GM06990 (cell line): ENCODE results near the gene SGIP1.

Experiments
- DNase-seq: peaks from one replicate; pipeline ENCODE4 v3.0.0-alpha.2; 2011; ENCODE audit not compliant: insufficient read length; ENCODE audit errors: extremely low read depth
- H3K27me3 ChIP-seq: replicated peaks from 2 replicates; pipeline ENCODE4 v1.6.0; 2011; ENCODE audit warnings: low read length; ENCODE audit not compliant: control insufficient read depth, insufficient read depth
- H3K36me3 ChIP-seq: 2 replicates; pipeline ENCODE4 v1.5.1; 2011; ENCODE audit warnings: low read length; ENCODE audit not compliant: control insufficient read depth, insufficient read depth
- H3K4me3 ChIP-seq: replicated peaks from 2 replicates; pipeline ENCODE4 v1.5.1; 2011; ENCODE audit warnings: low read depth, mild to moderate bottlenecking, control low read depth, low read length
- TF ChIP-seq, protein P1 (sequence below): IDR thresholded peaks from 2 replicates; pipeline ENCODE4 v1.5.1; 2011; ENCODE audit warnings: low read length, control low read depth, mild to moderate bottlenecking, inconsistent platforms; ENCODE audit not compliant: insufficient read depth, poor library complexity, severe bottlenecking

The SGIP1 gene

DNA sequence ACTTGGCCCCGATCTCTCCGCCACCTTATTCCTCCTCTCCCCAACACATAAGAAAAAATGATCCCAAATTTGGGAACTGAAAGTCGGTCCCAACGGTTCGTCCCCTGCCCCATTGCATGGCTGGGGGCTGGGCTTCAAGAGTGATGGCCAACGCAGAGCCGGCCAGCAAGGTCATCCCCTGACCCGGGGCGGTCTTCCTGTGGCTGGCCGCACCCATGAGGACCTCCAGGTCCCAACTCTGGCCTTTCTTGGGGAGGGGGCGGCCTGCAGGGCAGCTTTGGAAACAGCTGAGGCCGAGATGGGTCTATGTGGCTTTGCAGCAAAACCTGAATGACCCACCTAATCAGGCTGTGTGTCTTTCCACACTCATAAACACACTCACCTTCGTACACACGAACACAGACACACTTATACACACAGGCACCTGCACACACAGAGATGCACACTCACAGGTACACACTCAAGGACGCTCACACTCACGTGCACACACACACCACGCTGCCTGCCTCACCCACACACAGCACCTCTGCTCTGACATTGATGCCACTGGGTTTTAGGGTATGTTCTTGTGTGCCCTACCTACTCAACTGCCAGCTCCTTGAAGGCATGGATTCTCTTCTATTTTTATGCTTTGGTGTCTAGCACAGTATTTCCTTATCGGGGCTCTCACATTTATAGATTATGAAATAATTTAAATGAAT is 218.9 kb downstream of the SGIP1 start:
- no peaks in the 10 kb centered on the region for H3K36me3 ChIP-seq
- TF ChIP-seq, protein P1, sequence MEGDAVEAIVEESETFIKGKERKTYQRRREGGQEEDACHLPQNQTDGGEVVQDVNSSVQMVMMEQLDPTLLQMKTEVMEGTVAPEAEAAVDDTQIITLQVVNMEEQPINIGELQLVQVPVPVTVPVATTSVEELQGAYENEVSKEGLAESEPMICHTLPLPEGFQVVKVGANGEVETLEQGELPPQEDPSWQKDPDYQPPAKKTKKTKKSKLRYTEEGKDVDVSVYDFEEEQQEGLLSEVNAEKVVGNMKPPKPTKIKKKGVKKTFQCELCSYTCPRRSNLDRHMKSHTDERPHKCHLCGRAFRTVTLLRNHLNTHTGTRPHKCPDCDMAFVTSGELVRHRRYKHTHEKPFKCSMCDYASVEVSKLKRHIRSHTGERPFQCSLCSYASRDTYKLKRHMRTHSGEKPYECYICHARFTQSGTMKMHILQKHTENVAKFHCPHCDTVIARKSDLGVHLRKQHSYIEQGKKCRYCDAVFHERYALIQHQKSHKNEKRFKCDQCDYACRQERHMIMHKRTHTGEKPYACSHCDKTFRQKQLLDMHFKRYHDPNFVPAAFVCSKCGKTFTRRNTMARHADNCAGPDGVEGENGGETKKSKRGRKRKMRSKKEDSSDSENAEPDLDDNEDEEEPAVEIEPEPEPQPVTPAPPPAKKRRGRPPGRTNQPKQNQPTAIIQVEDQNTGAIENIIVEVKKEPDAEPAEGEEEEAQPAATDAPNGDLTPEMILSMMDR, result no peak
- no peak overlapping the region; the same call in 1 of the 2 replicates for H3K4me3 ChIP-seq

DNA sequence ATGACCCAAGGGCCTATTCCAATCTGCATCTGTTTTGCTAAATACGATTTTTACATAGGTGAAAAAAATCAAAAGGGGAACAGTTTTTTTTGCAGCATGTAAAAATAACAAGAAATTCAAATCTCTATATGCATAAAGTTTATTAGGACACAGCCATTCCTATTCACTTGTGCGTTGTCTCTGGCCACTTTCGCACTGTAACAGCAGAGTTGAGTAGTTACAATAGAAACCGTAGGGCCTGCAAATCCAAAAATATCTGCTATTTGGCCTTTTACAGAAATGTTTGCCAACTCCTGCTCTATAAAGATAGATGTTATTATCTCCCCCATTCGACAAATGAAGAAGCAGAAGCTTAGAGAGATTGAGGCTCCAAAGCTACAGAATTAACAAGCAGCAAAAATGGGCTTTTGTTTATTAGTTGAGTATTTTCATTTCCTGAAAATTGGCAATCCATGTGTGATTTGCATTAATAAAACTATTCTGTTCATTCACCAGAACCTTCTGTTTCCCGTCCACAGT is 223.8 kb downstream of the SGIP1 start:
- H3K36me3 ChIP-seq, result no peaks in the 10 kb centered on the region
- TF ChIP-seq, protein P1, result no peak
- H3K27me3 ChIP-seq, result peaks cover 2% of the 10 kb centered on the region
- no peak for DNase-seq
- H3K4me3 ChIP-seq, result no peak overlapping the region

More for the DNA sequence above, 218.9 kb downstream of the SGIP1 start:
- H3K27me3 ChIP-seq, result peaks cover 4% of the 10 kb centered on the region
- no peak for DNase-seq

DNA sequence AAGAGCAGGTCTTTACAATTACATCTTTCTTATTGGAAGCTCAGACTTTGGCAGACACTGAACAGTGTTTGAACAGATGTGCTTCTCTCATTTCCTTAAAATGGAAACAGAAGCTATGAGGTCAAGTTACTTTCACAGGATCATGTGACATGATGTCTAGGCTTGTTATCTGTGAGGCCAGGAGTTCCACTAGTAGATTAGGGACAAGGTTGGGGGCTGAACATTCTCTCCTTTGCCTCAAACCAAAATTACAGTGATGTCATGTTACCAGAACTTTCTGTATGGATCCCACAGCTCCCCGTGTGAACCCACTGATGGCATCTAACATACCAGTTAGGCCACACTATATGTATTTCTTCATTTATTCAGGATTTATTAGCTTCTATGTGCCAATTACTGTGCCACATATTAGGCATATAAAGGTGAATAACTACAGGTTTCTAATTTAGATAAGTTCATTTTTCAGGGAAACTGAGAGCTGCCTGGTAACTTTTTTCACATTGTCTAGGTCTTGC is 224.3 kb downstream of the SGIP1 start:
- peak; percentile 38 for DNase-seq
- TF ChIP-seq, protein P1, result no peak
- no peaks in the 10 kb centered on the region for H3K36me3 ChIP-seq
- no peak overlapping the region for H3K4me3 ChIP-seq
- no peaks in the 10 kb centered on the region for H3K27me3 ChIP-seq

DNA sequence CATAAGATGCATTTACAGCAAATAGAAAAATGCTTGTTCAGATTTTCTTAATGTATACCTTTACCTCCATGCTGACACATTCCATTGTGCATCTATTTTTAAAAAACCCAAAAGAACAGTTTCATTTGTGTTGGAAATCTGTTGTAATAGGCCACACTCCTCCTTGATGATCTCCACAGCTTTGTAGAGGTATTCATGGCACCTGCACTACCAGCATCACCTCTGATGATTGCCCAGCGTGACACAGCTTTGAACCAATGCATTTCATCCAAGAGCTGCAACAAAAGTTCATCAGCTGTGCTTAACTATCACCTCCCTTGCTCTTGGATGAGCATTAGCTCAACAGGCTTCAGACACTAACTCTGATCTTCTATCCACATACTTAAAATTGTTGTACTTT is 226.6 kb downstream of the SGIP1 start:
- Histone ChIP-seq H3K4me3 (no peak overlapping the region), H3K36me3 (no peaks in the 10 kb centered on the region), H3K27me3 (no peaks in the 10 kb centered on the region)
- TF ChIP-seq, protein P1, result no peak
- DNase-seq, result no peak

DNA sequence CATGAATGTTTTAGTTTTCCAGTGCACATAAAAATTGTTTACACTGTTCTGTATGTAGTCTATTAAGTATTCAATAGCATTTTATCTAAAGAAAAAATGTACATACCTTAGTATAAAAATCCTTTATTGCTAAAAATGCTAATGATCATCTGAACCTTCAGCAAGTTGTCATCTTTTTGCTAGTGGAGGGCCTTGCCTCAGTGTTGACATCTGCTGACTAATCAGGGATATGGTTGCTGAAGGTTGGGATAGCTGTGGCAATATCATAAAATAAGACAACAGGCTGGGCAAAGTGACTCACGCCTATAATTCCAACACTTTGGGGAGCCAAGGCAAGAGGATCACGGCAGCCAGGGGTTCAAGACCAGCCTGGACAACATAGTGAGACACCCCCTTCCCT is 227.3 kb downstream of the SGIP1 start:
- no peaks in the 10 kb centered on the region for H3K27me3 ChIP-seq
- TF ChIP-seq, protein P1, result no peak
- DNase-seq, result no peak
- no peak overlapping the region for H3K4me3 ChIP-seq
- no peaks in the 10 kb centered on the region for H3K36me3 ChIP-seq
